ENCODE measurements around the gene RAB44.

Gene RAB44

DNA sequence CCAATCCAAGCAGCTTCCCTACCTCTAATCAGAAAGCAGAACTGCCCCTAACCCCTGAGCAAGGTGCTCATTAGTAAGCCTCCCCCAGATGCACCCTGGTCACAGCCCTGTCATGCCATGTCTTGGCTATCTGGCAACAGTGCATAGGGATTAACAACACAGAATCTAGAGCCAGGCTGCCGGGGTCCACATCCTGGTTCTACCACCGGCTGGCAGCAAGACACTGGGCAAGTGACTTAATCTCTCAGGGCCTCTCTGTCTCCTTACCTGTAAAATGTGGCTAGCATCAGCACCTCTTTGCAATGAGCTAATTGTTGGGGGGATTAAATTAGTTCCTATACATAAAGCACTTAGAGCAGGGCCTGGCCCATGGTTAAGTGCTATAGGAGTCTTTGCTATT lies 73.5 kb downstream of the RAB44 start:
- DNase-seq (ENCODE audit: low spot score), result no peak

GRCh38 chr6:36772397-36772796 lies 74.8 kb downstream of the RAB44 start:
- no peak for DNase-seq (ENCODE audit: low spot score)

- DNase-seq (ENCODE audit: low spot score), result no peak
These were observed 76.7 kb downstream of the RAB44 start for GRCh38 chr6:36774331-36774730.

DNA sequence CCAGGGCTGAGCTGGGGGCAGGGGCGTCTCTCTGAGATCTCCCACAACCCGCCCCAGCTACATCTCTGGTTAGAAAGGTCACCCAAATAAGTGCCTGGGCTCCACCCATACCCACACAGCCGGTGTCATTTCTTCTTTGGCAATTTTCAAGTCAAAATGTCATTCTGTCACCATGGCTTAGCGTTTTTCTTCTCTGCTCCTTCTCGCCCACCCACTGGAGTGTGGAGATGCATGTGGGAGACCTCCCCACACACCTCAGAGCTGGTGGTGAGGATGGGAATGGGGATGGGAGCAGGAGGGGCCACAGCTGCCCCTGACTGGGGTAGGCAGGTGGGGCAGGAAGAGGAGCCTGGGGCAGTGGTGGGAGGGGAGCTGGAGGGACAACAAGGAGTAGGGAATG lies 78.5 kb downstream of the RAB44 start:
- DNase-seq (ENCODE audit: low spot score), result no peak

- DNase-seq (ENCODE audit: low spot score), result no peak
These were observed 80.2 kb downstream of the RAB44 start for GRCh38 chr6:36777801-36778200.

DNA sequence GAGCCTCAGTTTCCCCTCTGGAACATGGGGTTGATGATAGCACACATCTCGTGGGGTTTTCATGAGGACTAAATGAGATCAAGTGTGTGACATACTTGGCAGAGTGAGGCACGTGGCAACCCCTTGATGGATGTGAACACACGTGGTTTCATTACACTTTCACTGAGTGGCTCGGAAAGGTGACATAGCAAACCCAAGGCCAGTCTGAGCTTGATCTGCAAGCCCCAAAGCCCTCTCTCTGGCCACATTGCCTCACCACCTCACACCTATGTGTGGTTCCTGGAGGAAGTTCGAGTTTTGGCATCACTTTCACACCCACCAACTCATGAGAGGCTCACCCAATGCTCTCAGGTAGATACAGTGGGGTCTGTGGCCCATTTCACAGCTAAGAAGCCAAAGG lies 81.6 kb downstream of the RAB44 start:
- DNase-seq (ENCODE audit: low spot score), result no peak

DNA sequence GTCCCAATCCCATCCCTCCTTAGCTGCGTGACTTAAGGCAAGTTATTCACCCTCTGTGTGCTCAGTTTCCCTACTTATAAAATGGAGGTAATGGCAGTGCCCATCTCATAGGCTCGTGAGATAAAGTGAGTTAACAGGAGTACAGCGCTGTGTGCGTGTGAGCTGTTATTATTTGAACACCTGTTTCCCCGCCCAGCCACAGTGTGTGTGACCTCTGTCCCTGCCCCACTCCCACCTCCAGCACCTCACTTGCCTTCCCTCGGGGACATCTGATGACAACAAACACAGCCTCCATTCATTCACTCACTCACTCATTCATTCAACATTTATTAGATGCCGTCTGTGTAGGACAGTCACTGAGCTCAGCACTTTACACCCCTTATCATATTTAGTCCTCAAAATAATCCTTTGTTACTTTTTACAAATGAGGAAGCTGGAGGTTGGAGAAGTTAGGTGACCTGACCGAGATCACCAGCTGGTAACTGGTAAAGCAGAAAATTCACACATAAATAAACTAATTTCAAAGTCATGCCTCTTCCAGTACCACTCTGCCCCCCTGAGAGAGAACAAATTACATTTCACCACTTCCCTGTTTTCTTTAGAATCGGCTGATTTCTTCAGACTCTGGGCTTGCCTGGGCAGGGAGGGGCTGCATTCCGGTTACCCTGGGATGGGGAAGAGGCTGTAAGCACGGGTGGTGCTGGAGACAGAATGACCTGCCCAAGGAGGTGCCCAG lies 83.0 kb downstream of the RAB44 start:
- DNase-seq (ENCODE audit: low spot score), result no peak

DNA sequence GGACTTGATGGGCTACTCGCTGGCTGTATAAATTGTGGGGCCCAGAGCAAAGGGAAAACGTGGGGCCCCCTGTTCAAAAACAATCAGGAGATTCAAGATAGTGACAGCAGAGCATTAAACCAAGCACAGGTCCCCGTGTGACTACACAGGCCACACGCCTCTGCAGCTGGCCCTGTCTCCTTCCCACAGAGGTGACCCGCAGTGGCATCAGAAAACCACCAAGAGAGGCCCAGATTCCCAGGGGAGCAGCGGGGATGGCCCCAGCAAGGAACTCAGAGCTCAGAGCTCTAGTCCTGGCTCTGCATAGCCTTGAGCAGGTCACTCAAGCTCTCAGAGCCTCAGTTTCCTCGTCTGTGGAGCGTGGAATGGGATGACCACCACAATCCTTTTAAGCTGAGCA lies 84.0 kb downstream of the RAB44 start:
- DNase-seq (ENCODE audit: low spot score), result no peak

Data from globus pallidus (tissue), 1 donor.